HepG2 (cell line): ENCODE results near the gene NOC2L. TPM values are rescaled to one million over a fixed set of nuclear protein-coding genes. Genes with fewer than 3 reads are reported as not detected.

Source experiments
- ATAC-seq: fragments of 200-7000 bp; cut with Tn5 transposase; 3 replicates; pipeline ENCODE4 v1.9.1; 2020; ENCODE audit warnings: mild to moderate bottlenecking, moderate library complexity
- BruUV-seq: library from RNA; stranded (reverse); fragments of 400-500 nt; replicated peaks from 2 replicates; lab custom pipeline; 2021; lab: Mats Ljungman, UMichigan
- CTCF ChIA-PET: fragments of 300-600 bp; formaldehyde crosslinking; extraction: SDS; loops from one replicate; lab custom pipeline; 2021; ENCODE audit warnings: low total read pairs, inconsistent platforms, low intra/inter-chr PET ratio; lab: Yijun Ruan, JAX
- POLR2A ChIA-PET: fragments of 350-600 bp; sonication (Branson Sonifier 250); formaldehyde crosslinking; loops from one replicate; lab custom pipeline; 2020; ENCODE audit warnings: antibody characterized with exemption, inconsistent platforms; lab: Yijun Ruan, JAX
- DNase-seq: peaks from one replicate; pipeline ENCODE4 v3.0.0-alpha.2; 2015; ENCODE audit warnings: low spot score
- FAIRE-seq: peaks from 3 replicates; lab custom pipeline; 2011; peaks lifted over from hg19 to GRCh38; lab: Jason Lieb, UNC
- H2AFZ ChIP-seq: one replicate; pipeline ENCODE4 v1.6.1; 2011; ENCODE audit warnings: low read length, inconsistent platforms
- H3K27ac ChIP-seq: fragments of 300-600 bp; 3 replicates; pipeline ENCODE4 v1.8.0; 2011; ENCODE audit warnings: mixed run types, mild to moderate bottlenecking, mixed read lengths, low read length, inconsistent platforms; ENCODE audit not compliant: insufficient read depth; ENCODE audit errors: extremely low read length
- H3K27me3 ChIP-seq, 2 experiments: fragments of 200-600 bp in 1 of 2; 2 replicates in 1 of 2; 3 replicates in 1 of 2; pipeline versions ENCODE4 v1.6.0 to v1.8.0; 2011; ENCODE audit warnings: low read length in 2 of 2, mild to moderate bottlenecking in 2 of 2, moderate library complexity in 2 of 2, inconsistent platforms in 1 of 2; ENCODE audit not compliant: insufficient read depth in 2 of 2, control insufficient read depth in 1 of 2
- H3K36me3 ChIP-seq, 2 experiments: fragments of 200-600 bp in 1 of 2; replicated peaks in 1 of 2; 2 replicates in 1 of 2; 3 replicates in 1 of 2; pipeline versions ENCODE4 v1.5.1 to v1.8.0; 2011; ENCODE audit warnings: low read length in 2 of 2, inconsistent platforms in 1 of 2; ENCODE audit not compliant: insufficient read depth in 2 of 2, control insufficient read depth in 1 of 2
- H3K4me1 ChIP-seq: 2 replicates; pipeline ENCODE4 v1.5.1; 2012; ENCODE audit warnings: low read length, inconsistent platforms; ENCODE audit not compliant: insufficient read depth
- H3K4me2 ChIP-seq: 2 replicates; pipeline ENCODE4 v1.6.0; 2011; ENCODE audit warnings: low read depth, low read length, inconsistent platforms
- H3K4me3 ChIP-seq, 3 experiments: fragments of 200-600 bp in 1 of 3; sonication (generic), shearing (Covaris generic) in 1 of 3; replicated peaks in 1 of 3; 2 replicates each; pipeline ENCODE4 v1.5.1; 2011 to 2016; ENCODE audit warnings: low read length in 3 of 3, inconsistent platforms in 2 of 3, low read depth in 2 of 3, mild to moderate bottlenecking in 2 of 3, control low read depth in 1 of 3, mixed read lengths in 1 of 3; ENCODE audit not compliant: insufficient read depth in 1 of 3
- H3K79me2 ChIP-seq: one replicate; pipeline ENCODE4 v1.6.1; 2011; ENCODE audit warnings: low read length, inconsistent platforms; ENCODE audit not compliant: insufficient read depth
- H3K9ac ChIP-seq: 2 replicates; pipeline ENCODE4 v1.6.0; 2011; ENCODE audit warnings: mild to moderate bottlenecking, low read depth, low read length, inconsistent platforms; ENCODE audit not compliant: insufficient read depth
- H3K9me3 ChIP-seq: 2 replicates; pipeline ENCODE4 v1.5.1; 2012; ENCODE audit warnings: mild to moderate bottlenecking, low read length
- H4K20me1 ChIP-seq: 2 replicates; pipeline ENCODE4 v1.6.0; 2011; ENCODE audit warnings: inconsistent platforms, mild to moderate bottlenecking, low read length, moderate library complexity; ENCODE audit not compliant: insufficient read depth
- CSRNP1 ChIP-seq: sonication (generic); formaldehyde crosslinking; IDR thresholded peaks from 2 replicates; pipeline ENCODE4 v1.8.1; 2023; ENCODE audit warnings: mild to moderate bottlenecking, missing genetic modification reagents
- EZH2 ChIP-seq: conservative IDR thresholded peaks from 2 replicates; pipeline ENCODE4 v1.6.1; 2012; ENCODE audit warnings: mild to moderate bottlenecking, low read depth, low read length, moderate library complexity
- GABPB1 ChIP-seq: IDR thresholded peaks from 2 replicates; pipeline ENCODE4 v1.6.1; 2016; ENCODE audit warnings: mild to moderate bottlenecking, missing genetic modification reagents, moderate library complexity, missing compliant biosample characterization
- HDAC1 ChIP-seq: sonication (generic); formaldehyde crosslinking; IDR thresholded peaks from 2 replicates; pipeline ENCODE4 v1.5.1; 2020; ENCODE audit warnings: mild to moderate bottlenecking, missing genetic modification reagents
- PTBP1 ChIP-seq: fragments of 200-400 bp; formaldehyde crosslinking; IDR thresholded peaks from 2 replicates; pipeline ENCODE4 v1.6.1; 2018; ENCODE audit warnings: low read length, low read depth; ENCODE audit not compliant: poor library complexity, severe bottlenecking
- ZBTB10 ChIP-seq: sonication (generic); formaldehyde crosslinking; IDR thresholded peaks from 2 replicates; pipeline ENCODE4 v1.4.0; 2020; ENCODE audit warnings: missing genetic modification reagents, borderline replicate concordance
- ZFX ChIP-seq: sonication (generic); formaldehyde crosslinking; IDR thresholded peaks from 2 replicates; pipeline ENCODE4 v1.4.0; 2020; ENCODE audit warnings: mild to moderate bottlenecking, low read depth, missing genetic modification reagents, moderate library complexity
- ZNF570 ChIP-seq: sonication (generic); formaldehyde crosslinking; IDR thresholded peaks from 2 replicates; pipeline ENCODE4 v1.4.0; 2020; ENCODE audit warnings: mild to moderate bottlenecking, missing genetic modification reagents, borderline replicate concordance
- ZNF598 ChIP-seq: sonication (generic); formaldehyde crosslinking; IDR thresholded peaks from 2 replicates; pipeline ENCODE4 v1.5.1; 2020; ENCODE audit warnings: mild to moderate bottlenecking, missing genetic modification reagents, borderline replicate concordance
- ZNF605 ChIP-seq: sonication (generic); formaldehyde crosslinking; IDR thresholded peaks from 2 replicates; pipeline ENCODE4 v1.8.0; 2022; ENCODE audit warnings: mild to moderate bottlenecking, missing genetic modification reagents
- ZNF747 ChIP-seq: sonication (generic); formaldehyde crosslinking; IDR thresholded peaks from 2 replicates; pipeline ENCODE4 v1.8.1; 2023; ENCODE audit warnings: missing genetic modification reagents, mild to moderate bottlenecking, borderline replicate concordance
- ZNF800 ChIP-seq: sonication (generic); formaldehyde crosslinking; IDR thresholded peaks from 2 replicates; pipeline ENCODE4 v1.4.0; 2020; ENCODE audit warnings: missing genetic modification reagents
- ZSCAN20 ChIP-seq: sonication (generic); formaldehyde crosslinking; IDR thresholded peaks from 2 replicates; pipeline ENCODE4 v1.4.0; 2020; ENCODE audit warnings: missing genetic modification reagents, mild to moderate bottlenecking, borderline replicate concordance
- WGBS: methylation state at CpG from one replicate; pipeline ENCODE4 v1.1.6; 2017; ENCODE audit warnings: low lambda C conversion rate; 5-methylcytosine and 5-hydroxymethylcytosine counted together
- in situ Hi-C: cut with HindIII; loops from 2 replicates; pipeline ENCODE4 v1.10.0; 2017; ENCODE audit warnings: low pct_unique_long_range_greater_than_20kb; ENCODE audit not compliant: extremely low pct_ligation_motif_present
- intact Hi-C: fragments of 100-400 bp; cut with micrococcal nuclease; formaldehyde crosslinking; loops from one replicate; pipeline ENCODE4 v1.10.0; 2022; ENCODE audit not compliant: unreplicated experiment
- polyA plus RNA-seq, 8 experiments: library from polyadenylated mRNA; depleted of rRNA in 3 of 8; stranded (reverse) in 7 of 8; unstranded in 1 of 8; fragments of >200 nt; fragmentation: Illumina TruSeq in 4 of 8; extraction: Trizol in 4 of 8; gene quantifications; 2 replicates each; pipeline versions ENCODE4 v1.2.1 to v1.2.3, GENCODE V29; 2011 to 2016; ENCODE audit warnings: low read depth in 4 of 8, missing spikeins in 1 of 8, mixed read lengths in 1 of 8; ENCODE audit not compliant: insufficient read depth in 1 of 8
- total RNA-seq, 5 experiments: library from RNA; depleted of rRNA; stranded (reverse); fragments of >200 nt; fragmentation: Illumina TruSeq; extraction: Trizol; gene quantifications; 2 replicates each; pipeline ENCODE4 v1.2.3, GENCODE V29; 2016; ENCODE audit warnings: low read depth in 1 of 5

Gene NOC2L
- total and polyA plus RNA-seq, 2 of the 13 experiments (the other 11 are each of a cell fraction or from before 2014, with no cell fraction given) = 32.0 to 103 TPM

- no peak for TF ChIP-seq ZNF570 (CRISPR knock-in tag)
- TF ChIP-seq ZFX = 0 out of 2 replicates have a peak, but pooled peaks have one; percentile 20
- 0 out of 2 replicates have a peak, but pooled peaks have one; percentile 15 for TF ChIP-seq ZNF598 (CRISPR knock-in tag)
- peak; percentile 49; the same call in 1 of the 2 replicates for TF ChIP-seq ZBTB10
Observed at GRCh38 chr1:941015-941587, 18.0 kb downstream of the NOC2L start (continued).

- Histone ChIP-seq H3K4me3 (peak overlapping the region; percentile 44 to 65 (median 49)), H3K36me3 (peaks cover 1 to 4% of the 10 kb centered on the region in 2 experiments; a peak in 2 of 5 replicates), H4K20me1 (0 out of 2 replicates have a peak, but pooled peaks cover 5% of the 10 kb centered on the region), H3K9ac (peak overlapping the region; percentile 15; the same call in 1 of the 2 replicates), H3K27me3 (peaks cover 22 to 54% of the 10 kb centered on the region in 2 experiments), H3K79me2 (no peaks in the 10 kb centered on the region), H3K4me2 (peak overlapping the region; percentile 72), H3K27ac (no peak overlapping the region), H2AFZ (no peak overlapping the region), H3K9me3 (no peaks in the 10 kb centered on the region), H3K4me1 (peaks cover 32% of the 10 kb centered on the region)
- peak; percentile 16 for ATAC-seq
- peak; percentile 27 for DNase-seq
- no TSS peak for BruUV-seq
- WGBS = under 1% methylated on average over 15 of the region's 86 CpGs
- intact Hi-C loops = loop anchor here (2.0 kb wide), 1 partner anchor 18 kb away; the partner anchor contains the start of gene NOC2L
- CTCF ChIA-PET = no interaction called here
- in situ Hi-C loops = no loop called here
- no peak for FAIRE-seq
- POLR2A ChIA-PET = interaction anchor here (3.1 kb wide), 1 partner anchor 19 kb away, joined by 10 read pairs; the partner anchor contains the start of gene NOC2L
- TF ChIP-seq ZNF800 (CRISPR knock-in tag) (0 out of 2 replicates have a peak, but pooled peaks have one; percentile 22), ZNF747 (CRISPR knock-in tag) (no peak), PTBP1 (peak; percentile 30), ZNF605 (no peak), GABPB1 (CRISPR knock-in tag) (peak; percentile 8; the same call in 1 of the 2 replicates), EZH2 (peak; percentile 84; the same call in 1 of the 2 replicates), HDAC1 (0 out of 2 replicates have a peak, but pooled peaks have one; percentile 29), CSRNP1 (CRISPR knock-in tag) (0 out of 2 replicates have a peak, but pooled peaks have one; percentile 37), ZSCAN20 (CRISPR knock-in tag) (no peak)
Observed at GRCh38 chr1:940107-941014, 18.7 kb downstream of the NOC2L start.
